Measurements from ENCODE around the gene CISH. TPM values are rescaled to one million over a fixed set of nuclear protein-coding genes. Genes with fewer than 3 reads are reported as not detected.
A peak's percentile ranks its signal among the peaks of the same experiment; 100 is the strongest.

CISH gene
- total RNA-seq, 1 experiment from 2014 or later: 0.99 TPM

- DNase-seq (ENCODE audit: low read depth): peak; percentile 54
Observed at GRCh38 chr3:50572158-50572557, 39.4 kb downstream of the CISH start.

GRCh38 chr3:50571486-50571885 lies 40.1 kb downstream of the CISH start:
- no peak for DNase-seq (ENCODE audit: low read depth)

GRCh38 chr3:50570508-50571279 lies 40.9 kb downstream of the CISH start:
- no peak for DNase-seq (ENCODE audit: low read depth)

- peak; percentile 85 for DNase-seq (ENCODE audit: low read depth)
Observed at GRCh38 chr3:50568947-50569749, 42.4 kb downstream of the CISH start, which contains the start of gene HEMK1. Gene HEMK1, plus strand, starts transcription at chr3:50569522. Its CDS starts 1,583 bp downstream, at chr3:50571105.

- no peak for DNase-seq (ENCODE audit: low read depth)
Observed at GRCh38 chr3:50567386-50568167, 44.0 kb downstream of the CISH start, which contains the start of gene C3orf18. Gene C3orf18, minus strand, starts transcription at chr3:50567747. Its CDS starts 2,048 bp downstream, at chr3:50565699.

GRCh38 chr3:50567011-50567385 lies 44.6 kb downstream of the CISH start:
- no peak for DNase-seq (ENCODE audit: low read depth)

GRCh38 chr3:50564321-50564720 lies 47.3 kb downstream of the CISH start:
- no peak for DNase-seq (ENCODE audit: low read depth)

GRCh38 chr3:50563867-50564266 lies 47.7 kb downstream of the CISH start:
- DNase-seq (ENCODE audit: low read depth): no peak

- peak; percentile 88 for DNase-seq (ENCODE audit: low read depth)
Observed at GRCh38 chr3:50562861-50563260, 48.7 kb downstream of the CISH start.

GRCh38 chr3:50559702-50560101 lies 51.9 kb downstream of the CISH start:
- peak; percentile 56 for DNase-seq (ENCODE audit: low read depth)

GRCh38 chr3:50557915-50558314 lies 53.7 kb downstream of the CISH start:
- DNase-seq (ENCODE audit: low read depth): no peak

- DNase-seq (ENCODE audit: low read depth): no peak
Observed at GRCh38 chr3:50557106-50557505, 54.5 kb downstream of the CISH start.

Other genes starting within 250 kb of the CISH start
- not detected in 2 replicates for gene CACNA2D2, start 108.1 kb downstream of the CISH start, total RNA-seq (2014; rRNA removed; shearing (Covaris generic))
- 0.05 and 2.7 TPM in 2 replicates for gene C3orf18, start 44.0 kb downstream of the CISH start, total RNA-seq (2014; rRNA removed; shearing (Covaris generic))
- 5.5 and 7.3 TPM in 2 replicates for gene HEMK1, start 42.3 kb downstream of the CISH start, total RNA-seq (2014; rRNA removed; shearing (Covaris generic))
- 40.0 and 46.4 TPM in 2 replicates for gene MAPKAPK3, start 5.4 kb upstream of the CISH start, total RNA-seq (2014; rRNA removed; shearing (Covaris generic))
- gene DOCK3, start 63.2 kb upstream of the CISH start, total RNA-seq (2014; rRNA removed; shearing (Covaris generic)): 0.52 and 1.0 TPM in 2 replicates